Kidney tubule cell (primary cell): Measurements from ENCODE around the gene OTOP1.
"Not testable (repeated sequence)": the region's sequence is repeated elsewhere in the genome, so short reads cannot be mapped to it uniquely, and the experiment has no call there.

ENCODE experiments used
- DNase-seq: peaks from one replicate; pipeline ENCODE4 v3.0.0-alpha.2; 2018; ENCODE audit warnings: low spot score

OTOP1 gene

DNA sequence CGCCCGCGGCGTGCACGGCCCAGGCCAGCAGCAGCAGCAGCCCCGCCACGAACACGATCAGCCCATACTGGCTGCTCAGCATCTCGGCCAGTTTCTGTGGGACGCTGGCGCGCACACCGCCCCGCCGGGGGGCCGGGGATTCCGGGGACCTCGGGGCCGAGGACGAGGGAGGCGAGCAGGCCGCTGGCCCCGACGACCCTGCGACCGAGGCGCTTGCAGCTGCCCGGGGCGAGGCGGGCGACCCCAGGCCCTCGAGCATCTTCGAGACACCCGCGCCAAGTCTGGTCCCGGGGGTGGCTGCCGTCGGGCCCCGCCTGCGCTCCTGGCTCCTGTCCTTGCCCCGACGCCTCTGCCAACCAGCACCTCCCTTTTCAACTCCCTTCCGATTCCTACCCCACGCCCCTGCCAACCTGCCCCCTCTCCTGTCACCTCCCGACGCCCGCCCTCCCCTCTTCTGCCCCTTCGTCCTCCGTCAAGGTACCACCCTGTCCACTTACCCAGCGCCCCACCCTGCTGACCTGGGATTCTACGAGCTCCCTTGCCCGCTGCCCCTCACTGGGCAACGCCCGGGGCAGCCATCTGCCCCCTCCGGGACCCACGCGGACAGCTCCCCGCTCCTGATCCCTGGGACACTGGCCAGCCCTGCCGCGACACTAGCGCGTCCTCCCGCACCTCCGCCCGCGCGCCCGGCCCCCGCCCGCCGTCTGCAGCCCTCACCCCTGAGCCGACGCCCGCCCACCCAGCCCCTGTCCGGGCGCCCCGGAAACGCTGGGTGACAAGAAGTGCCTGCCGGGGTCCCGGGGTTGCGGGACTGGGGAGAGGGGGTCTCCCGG lies at the start of gene OTOP1:
Gene OTOP1 (minus strand): TSS at position 324 of the 833 bp plus-strand sequence. CDS start 65 bp downstream, at position 259.
- no peak for DNase-seq

DNA sequence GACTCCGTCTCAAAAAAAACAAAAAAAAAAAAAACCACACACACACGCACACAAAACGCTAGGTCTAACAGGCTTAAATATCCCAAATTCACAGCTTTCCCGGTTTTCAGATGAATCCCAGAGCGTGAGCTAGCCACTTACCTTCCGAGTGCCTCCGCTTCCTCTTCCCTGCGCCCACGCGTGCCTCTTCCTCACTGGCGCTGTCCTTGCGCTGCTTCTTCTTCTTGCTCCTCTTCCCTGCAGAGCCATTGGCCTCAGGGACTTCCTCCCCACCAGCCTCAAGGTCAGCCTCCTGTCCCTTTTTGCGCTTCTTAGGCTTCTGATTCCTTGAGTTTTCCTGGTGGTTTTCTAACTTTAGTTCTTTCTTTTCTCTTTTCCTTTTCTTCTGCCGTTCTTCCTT lies 47.5 kb upstream of the OTOP1 start:
- DNase-seq: no peak

DNA sequence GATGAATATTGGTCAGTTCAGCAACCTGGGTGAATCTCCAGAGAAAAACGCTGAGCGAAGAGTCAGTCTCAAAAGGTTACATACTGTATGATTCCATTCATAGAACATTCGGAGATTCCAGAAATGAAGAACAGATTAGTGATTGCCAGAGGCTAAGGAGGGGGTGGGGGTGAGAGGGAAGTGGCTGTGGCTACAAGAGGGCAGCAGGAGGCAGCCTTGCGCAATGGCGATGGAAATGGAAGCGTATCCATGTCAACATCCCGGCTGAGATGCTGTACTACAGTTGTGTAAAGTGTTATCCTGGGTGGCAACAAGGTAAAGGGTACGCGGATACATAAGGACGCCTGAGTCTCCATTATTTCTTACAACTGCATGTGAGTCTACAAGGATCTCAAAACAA lies 45.2 kb upstream of the OTOP1 start:
- no peak for DNase-seq

- DNase-seq: no peak
These were observed 43.8 kb upstream of the OTOP1 start for GRCh38 chr4:4270529-4270928.

GRCh38 chr4:4269856-4270255 lies 43.1 kb upstream of the OTOP1 start:
- no peak for DNase-seq

DNA sequence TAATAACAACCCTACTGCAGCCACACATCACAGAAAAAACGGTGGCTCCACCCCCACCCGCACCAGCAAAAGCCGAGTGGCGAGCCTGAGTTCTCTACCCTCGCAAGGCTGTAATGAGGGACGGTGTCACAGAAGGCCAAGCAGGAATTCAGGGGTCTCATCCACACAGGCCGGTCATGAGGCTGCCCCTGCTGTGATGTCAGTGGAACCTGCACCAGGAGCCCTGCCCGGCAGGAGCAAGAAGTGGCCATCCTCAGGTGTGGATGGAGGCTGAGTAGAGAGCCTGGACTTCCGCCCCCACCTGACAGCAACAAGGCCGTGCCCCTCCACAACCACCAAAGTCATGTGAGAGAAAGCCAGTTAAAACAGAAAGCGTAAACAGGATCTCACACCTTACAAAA lies 42.6 kb upstream of the OTOP1 start:
- no peak for DNase-seq

- DNase-seq: no peak
These were observed 42.0 kb upstream of the OTOP1 start for GRCh38 chr4:4268776-4269175.

DNA sequence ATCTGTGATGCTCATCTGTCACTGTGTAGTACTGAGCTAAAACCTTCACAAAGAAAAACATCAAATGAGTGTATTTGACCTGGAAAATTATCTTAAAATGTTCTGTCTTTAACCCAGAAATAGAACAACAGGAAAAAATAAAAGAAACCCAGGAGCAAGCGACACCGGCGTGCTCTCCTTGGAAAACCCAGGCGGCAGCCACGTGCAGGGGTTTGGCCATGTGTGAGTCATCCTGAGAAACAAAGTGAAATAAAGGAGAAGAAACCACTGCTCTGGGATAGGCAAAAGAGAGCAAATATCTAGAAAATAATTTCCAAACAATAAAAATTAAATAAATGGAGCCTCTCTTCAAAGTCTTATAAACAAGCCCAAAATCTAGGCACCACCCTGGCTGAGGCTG lies 41.3 kb upstream of the OTOP1 start:
- no peak for DNase-seq

GRCh38 chr4:4260185-4260751 lies 33.5 kb upstream of the OTOP1 start:
- DNase-seq: peak; percentile 53

GRCh38 chr4:4259484-4260100 lies 32.9 kb upstream of the OTOP1 start:
- DNase-seq: no peak

- DNase-seq: not testable (repeated sequence)
These were observed 31.0 kb upstream of the OTOP1 start for GRCh38 chr4:4257705-4258104.

DNA sequence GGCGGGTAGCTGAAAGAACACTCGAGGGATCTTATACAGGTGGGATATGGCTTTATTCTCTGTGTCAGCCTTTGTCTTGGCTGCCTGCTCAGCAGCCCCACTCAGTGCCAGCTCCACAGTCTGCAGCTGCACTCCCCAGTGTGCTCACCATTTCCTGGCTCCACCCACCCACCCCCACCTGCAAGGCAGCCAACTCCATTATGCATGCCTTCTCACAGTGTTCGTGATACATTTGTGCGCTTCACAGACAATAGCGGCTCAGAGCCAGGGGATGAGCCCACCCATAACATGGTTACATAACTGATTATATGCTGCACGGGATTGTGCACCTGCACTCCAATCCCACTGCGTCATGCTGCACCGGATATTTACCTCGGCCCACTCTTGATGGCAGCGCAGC lies 30.1 kb upstream of the OTOP1 start:
- DNase-seq: no peak

DNA sequence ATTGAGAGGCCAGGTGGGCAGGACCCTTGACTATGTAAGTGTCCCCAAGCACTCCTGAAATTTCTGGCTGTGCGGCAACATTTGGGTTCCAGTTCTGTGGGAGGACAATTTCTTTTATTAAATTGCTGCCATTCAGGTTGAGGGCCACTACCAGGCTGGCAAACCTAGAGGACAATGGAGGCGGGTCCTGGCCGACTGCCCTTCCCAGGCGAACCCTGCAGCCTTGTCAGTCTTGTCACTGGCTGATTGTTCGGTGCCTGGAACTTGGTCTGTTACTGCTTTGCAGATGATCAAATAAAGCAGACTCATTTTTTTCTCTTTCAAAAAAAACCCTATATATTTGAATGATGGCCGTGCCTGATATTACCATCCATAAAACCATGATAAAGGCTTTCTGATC lies 27.9 kb upstream of the OTOP1 start:
- no peak for DNase-seq

DNA sequence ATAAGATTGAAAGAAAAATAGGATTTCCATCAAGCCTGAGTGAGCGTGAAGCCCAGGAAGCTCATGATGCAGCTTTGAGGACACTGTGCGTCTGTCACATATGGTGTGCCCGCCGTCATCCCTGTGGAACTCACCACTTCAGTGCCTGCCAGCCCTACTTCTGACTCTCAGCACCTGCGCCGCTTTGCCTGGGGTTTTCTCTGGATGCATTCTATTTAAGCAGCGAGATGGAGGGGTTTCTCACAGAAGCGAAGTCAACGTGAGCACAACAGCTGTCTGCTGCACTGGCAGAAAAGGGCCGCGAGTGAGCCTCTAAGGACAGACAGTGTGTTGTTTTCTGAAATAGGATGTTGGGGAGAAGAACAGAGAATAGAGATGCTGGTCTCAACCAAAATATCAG lies 27.5 kb upstream of the OTOP1 start:
- no peak for DNase-seq

DNA sequence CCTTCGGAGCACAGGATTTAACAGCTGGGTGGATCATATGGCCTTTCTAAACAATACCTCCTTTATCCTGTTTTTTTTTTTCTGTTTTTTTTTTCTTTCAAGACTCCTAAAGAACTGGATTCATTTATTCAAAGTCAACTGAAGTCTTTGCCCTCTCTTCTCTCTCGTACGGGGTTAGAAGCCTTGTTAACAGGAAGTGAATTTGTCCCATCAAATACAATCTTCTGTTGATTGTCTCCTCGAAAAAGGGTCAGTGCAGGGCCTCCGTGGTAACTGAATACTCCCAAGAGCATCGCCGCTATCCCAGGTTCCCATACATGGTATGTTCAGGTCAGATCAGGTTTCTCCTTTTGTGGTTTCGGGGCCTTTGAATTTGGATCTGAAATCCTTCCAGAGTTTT lies 23.1 kb upstream of the OTOP1 start:
- DNase-seq: no peak

- DNase-seq: not testable (repeated sequence)
These were observed 22.6 kb upstream of the OTOP1 start for GRCh38 chr4:4249342-4249741.

- peak; percentile 22 for DNase-seq
These were observed 22.1 kb upstream of the OTOP1 start for GRCh38 chr4:4248885-4249203.

- peak; percentile 93 for DNase-seq
These were observed 21.5 kb upstream of the OTOP1 start, which contains the start of gene TMEM128 for GRCh38 chr4:4248029-4248884. TSS of gene TMEM128 (minus strand) at chr4:4248223. CDS start at chr4:4248202, 21 bp downstream.

DNA sequence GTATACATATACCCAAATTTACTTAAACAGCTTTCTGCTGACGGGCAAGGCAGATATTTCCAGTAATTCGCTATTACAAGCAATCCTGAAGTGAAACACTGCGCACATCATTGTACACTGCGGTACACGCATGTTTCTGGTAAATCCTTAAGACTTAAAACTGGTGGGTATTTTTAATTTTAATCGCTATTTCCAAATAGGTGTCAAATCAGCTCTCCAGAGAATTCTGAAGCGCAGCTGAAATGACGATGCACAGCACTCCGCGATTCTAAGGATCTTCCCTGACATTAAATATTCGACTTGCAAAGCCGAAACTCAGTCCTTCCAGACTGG lies 20.9 kb upstream of the OTOP1 start:
- DNase-seq: no peak

- DNase-seq: no peak
These were observed 18.4 kb upstream of the OTOP1 start for GRCh38 chr4:4245172-4245571.

GRCh38 chr4:4239551-4239950 lies 12.8 kb upstream of the OTOP1 start:
- not testable (repeated sequence) for DNase-seq

DNA sequence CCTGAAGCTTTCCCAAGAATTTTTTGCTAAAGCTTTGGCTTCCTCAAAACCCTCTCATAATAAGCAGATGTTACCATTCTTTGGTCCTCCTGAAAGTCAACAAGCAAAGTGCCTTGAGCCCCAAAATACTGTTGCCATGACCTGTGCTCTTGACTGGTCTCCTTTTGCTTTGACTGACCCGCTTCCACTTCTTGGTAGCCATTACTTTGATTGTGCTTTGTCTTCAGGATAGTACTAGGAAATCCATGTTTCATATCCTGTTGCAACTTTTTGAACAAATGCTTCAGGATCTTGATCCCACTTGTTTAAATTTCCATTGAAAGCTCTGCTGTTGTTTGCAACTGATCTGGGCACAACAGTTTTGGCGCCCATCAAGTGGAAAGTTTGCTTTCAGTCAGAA lies 6.9 kb upstream of the OTOP1 start:
- no peak for DNase-seq

GRCh38 chr4:4228356-4228668 lies 1.6 kb upstream of the OTOP1 start:
- DNase-seq: no peak
